Osteoblast (primary cell): ENCODE measurements around the gene TOX4. TPM values are rescaled to one million over a fixed set of nuclear protein-coding genes. Genes with fewer than 3 reads are reported as not detected.

ENCODE experiments used
- DNase-seq: peaks from one replicate; pipeline ENCODE4 v3.0.0; 2011; ENCODE audit warnings: low spot score, mixed read lengths; ENCODE audit not compliant: insufficient read length; ENCODE audit errors: missing footprints
- H2AFZ ChIP-seq: 2 replicates; pipeline ENCODE4 v1.6.0; 2011; ENCODE audit warnings: mild to moderate bottlenecking, low read length
- H3K27ac ChIP-seq: 2 replicates; pipeline ENCODE4 v1.5.1; 2011; ENCODE audit warnings: mild to moderate bottlenecking, low read depth, low read length, moderate library complexity
- H3K27me3 ChIP-seq: 2 replicates; pipeline ENCODE4 v1.6.0; 2012; ENCODE audit warnings: mild to moderate bottlenecking, control low read depth, inconsistent platforms, low read length, moderate library complexity; ENCODE audit not compliant: insufficient read depth
- H3K36me3 ChIP-seq: 2 replicates; pipeline ENCODE4 v1.5.1; 2011; ENCODE audit warnings: mild to moderate bottlenecking, low read length, control low read depth, moderate library complexity; ENCODE audit not compliant: insufficient read depth
- H3K4me1 ChIP-seq: 2 replicates; pipeline ENCODE4 v1.5.1; 2011; ENCODE audit warnings: mild to moderate bottlenecking, low read length, control low read depth, moderate library complexity; ENCODE audit not compliant: insufficient read depth
- H3K4me2 ChIP-seq: 2 replicates; pipeline ENCODE4 v1.6.0; 2011; ENCODE audit warnings: mild to moderate bottlenecking, low read length; ENCODE audit not compliant: insufficient read depth
- H3K4me3 ChIP-seq: fragments of 200-600 bp; sonication (generic); 3 replicates; pipeline ENCODE4 v1.5.1; 2012; ENCODE audit warnings: mild to moderate bottlenecking, low read length, inconsistent platforms; ENCODE audit not compliant: insufficient read depth
- H3K79me2 ChIP-seq: 2 replicates; pipeline ENCODE4 v1.6.0; 2012; ENCODE audit warnings: mild to moderate bottlenecking, low read length, control low read depth, inconsistent platforms; ENCODE audit not compliant: insufficient read depth
- H3K9me3 ChIP-seq: 2 replicates; pipeline ENCODE4 v1.5.1; 2011; ENCODE audit warnings: low read depth, low read length, control low read depth
- H4K20me1 ChIP-seq: 2 replicates; pipeline ENCODE4 v1.6.0; 2012; ENCODE audit warnings: mild to moderate bottlenecking, low read length, control low read depth; ENCODE audit not compliant: insufficient read depth
- CTCF ChIP-seq: IDR thresholded peaks from 2 replicates; pipeline ENCODE4 v1.5.1; 2011; ENCODE audit warnings: mild to moderate bottlenecking, low read depth, low read length, moderate library complexity; ENCODE audit errors: extremely low read depth
- total RNA-seq: library from RNA; depleted of rRNA; stranded (reverse); fragments of >200 nt; gene quantifications from 2 replicates; pipeline ENCODE4 v1.2.3, GENCODE V29; 2012

TOX4 gene
- total RNA-seq, 1 donor: 37.6 TPM

GRCh38 chr14:21525962-21526671 lies 49.1 kb downstream of the TOX4 start, which contains the start of gene SALL2:
Gene SALL2 (minus strand): TSS chr14:21526346. CDS start chr14:21526127, 219 bp downstream.
- DNase-seq: peak; percentile 87
- H3K9me3 ChIP-seq: no peaks in the 10 kb centered on the region
- H3K79me2 ChIP-seq: no peaks in the 10 kb centered on the region
- no peak within 1 kb of the TSS for H3K27ac ChIP-seq
- peak within 1 kb of the TSS; percentile 72 for H2AFZ ChIP-seq
- peaks cover 11% of the 10 kb centered on the region for H3K4me1 ChIP-seq
- H3K27me3 ChIP-seq: peaks cover 14% of the 10 kb centered on the region
- H3K36me3 ChIP-seq: no peaks in the 10 kb centered on the region
- no peaks in the 10 kb centered on the region for H4K20me1 ChIP-seq
- no peak for TF ChIP-seq CTCF
- H3K4me3 ChIP-seq: peak within 1 kb of the TSS; percentile 76
- H3K4me2 ChIP-seq: peak within 1 kb of the TSS; percentile 79

GRCh38 chr14:21526672-21527317 lies 49.8 kb downstream of the TOX4 start:
- Histone ChIP-seq H3K4me2 (peak overlapping the region; percentile 79), H4K20me1 (no peaks in the 10 kb centered on the region)
- peak; percentile 34 for DNase-seq

GRCh38 chr14:21527318-21527679 lies 50.3 kb downstream of the TOX4 start:
- no peak for TF ChIP-seq CTCF
- Histone ChIP-seq H4K20me1 (no peaks in the 10 kb centered on the region), H3K27ac (no peak overlapping the region), H3K4me1 (peaks cover 4% of the 10 kb centered on the region), H3K36me3 (no peaks in the 10 kb centered on the region), H3K79me2 (no peaks in the 10 kb centered on the region), H3K4me3 (no peak overlapping the region), H3K27me3 (peaks cover 15% of the 10 kb centered on the region), H2AFZ (no peak overlapping the region), H3K4me2 (no peak overlapping the region), H3K9me3 (no peaks in the 10 kb centered on the region)
- DNase-seq: no peak

More at GRCh38 chr14:21526672-21527317, 49.8 kb downstream of the TOX4 start:
- no peaks in the 10 kb centered on the region for H3K79me2 ChIP-seq
- H3K27me3 ChIP-seq: peaks cover 15% of the 10 kb centered on the region
- H3K36me3 ChIP-seq: no peaks in the 10 kb centered on the region
- H3K9me3 ChIP-seq: no peaks in the 10 kb centered on the region
- H2AFZ ChIP-seq: peak overlapping the region; percentile 72
- H3K4me3 ChIP-seq: peak overlapping the region; percentile 76
- TF ChIP-seq CTCF: no peak
- no peak overlapping the region for H3K27ac ChIP-seq
- peaks cover 6% of the 10 kb centered on the region for H3K4me1 ChIP-seq
